NCI-H2171 (cell line): Measurements from ENCODE around the gene LRRK1.

Experiments
- DNase-seq: peaks from one replicate; lab custom pipeline; 2025; lab: John Stamatoyannopoulos, UW

The LRRK1 gene

DNA sequence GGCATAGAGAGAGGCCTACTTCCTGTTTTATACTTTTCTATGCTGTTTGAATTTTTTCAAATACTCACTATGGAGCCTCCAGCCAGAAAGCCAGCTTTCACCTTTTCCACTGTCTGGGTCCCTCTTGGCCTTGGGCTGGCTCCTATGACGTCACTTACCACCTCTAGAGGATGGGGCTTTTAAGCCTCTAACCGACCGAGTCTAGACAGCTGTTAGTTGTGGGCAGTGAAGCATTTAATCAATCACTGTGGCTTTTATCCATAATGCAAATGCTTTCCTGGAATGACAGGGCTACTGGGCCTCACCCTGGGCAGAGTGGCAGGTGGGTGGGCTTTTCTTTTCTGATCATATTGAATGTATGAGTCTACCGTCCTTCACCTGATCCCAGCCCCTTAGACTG lies 61.9 kb downstream of the LRRK1 start:
- DNase-seq = no peak

DNA sequence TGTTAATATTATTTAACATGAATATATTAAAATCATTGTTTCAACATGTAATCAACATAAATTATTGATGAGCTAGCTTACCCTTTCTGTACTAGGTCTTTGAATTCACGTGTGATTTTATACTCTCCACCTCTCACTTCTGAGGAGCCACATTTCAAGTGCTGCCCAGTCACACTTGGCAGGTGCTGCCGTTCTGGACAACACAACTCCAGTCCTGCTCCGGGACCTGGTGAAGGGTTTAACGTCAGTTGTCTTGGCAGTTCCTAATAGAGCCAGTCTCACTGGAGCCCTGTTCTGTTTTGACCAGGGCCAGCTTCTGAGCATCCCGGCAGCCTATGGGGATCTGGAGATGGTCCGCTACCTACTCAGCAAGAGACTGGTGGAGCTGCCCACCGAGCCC lies 64.1 kb downstream of the LRRK1 start:
- no peak for DNase-seq

DNA sequence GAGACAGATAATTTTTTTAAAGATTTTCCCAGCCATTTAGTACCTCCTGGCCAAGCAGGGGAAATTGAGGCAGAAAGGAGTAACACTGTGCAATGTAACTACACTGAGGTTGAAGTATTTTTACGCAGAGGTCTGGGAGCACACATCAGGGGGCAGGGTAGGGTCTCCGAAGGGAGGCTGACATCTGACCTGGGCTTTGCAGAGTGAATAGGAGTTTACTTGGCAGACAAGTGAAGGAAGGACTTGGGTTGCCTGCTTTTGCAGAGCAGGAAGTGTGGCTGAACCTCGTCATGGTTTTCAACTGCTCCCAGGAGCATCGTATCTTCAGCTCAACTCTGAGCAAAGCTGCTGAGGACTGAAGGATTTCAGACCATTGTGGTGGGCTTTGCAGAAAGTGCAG lies 66.2 kb downstream of the LRRK1 start:
- no peak for DNase-seq

DNA sequence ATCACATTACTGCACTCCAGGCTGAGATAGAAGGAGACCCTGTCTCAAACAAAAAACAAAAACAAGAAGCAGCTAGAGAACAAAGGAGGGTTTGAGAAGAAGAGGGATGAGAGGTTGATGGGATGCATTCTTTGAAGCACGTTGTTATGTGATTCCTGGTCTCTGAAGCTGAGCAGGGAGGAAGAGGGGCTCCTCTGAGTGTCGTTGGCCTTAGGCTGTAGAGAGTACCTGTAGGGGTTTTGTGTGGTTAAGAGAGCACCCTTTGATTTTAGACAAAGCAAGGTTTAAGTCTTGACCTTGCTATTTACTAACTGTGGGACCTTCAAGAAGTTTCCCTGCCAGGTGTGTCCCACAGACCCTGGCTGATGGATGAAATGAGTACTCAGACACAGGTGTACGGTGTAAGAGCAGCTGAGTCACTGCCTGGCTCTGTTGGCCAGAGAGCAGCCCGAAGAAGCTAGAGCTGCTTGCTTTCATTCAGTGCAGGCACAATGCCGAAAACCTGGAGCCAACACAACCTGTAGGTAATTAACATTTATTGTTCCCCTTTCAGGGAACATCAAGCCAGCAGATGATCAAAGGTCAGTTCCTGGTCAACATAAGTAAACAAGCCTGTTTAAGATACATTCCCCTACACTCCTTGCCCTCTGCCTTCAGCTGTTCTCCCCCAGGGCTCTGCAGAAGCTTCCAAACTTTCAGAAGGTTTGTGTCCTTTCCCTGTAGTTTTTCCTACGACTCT lies 67.2 kb downstream of the LRRK1 start:
- no peak for DNase-seq

DNA sequence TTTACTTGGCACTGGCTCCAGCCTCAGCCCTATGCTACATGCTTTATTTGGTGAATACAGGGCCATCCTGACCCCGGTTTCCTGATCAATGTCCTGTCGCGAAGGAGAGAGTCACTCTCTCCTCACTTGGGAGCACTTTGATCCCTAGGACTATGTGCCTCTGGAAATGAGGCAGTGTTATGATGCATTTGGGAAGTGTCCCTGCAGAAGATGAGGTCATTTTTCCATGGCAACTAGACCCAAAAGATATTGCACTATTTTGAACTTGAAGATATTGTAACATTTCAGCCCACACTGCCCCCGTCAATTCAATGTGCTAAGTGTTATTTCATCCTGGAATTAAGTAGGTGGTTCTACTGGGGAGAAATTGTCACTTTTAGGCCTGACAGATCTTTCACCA lies 68.0 kb downstream of the LRRK1 start:
- DNase-seq = no peak

DNA sequence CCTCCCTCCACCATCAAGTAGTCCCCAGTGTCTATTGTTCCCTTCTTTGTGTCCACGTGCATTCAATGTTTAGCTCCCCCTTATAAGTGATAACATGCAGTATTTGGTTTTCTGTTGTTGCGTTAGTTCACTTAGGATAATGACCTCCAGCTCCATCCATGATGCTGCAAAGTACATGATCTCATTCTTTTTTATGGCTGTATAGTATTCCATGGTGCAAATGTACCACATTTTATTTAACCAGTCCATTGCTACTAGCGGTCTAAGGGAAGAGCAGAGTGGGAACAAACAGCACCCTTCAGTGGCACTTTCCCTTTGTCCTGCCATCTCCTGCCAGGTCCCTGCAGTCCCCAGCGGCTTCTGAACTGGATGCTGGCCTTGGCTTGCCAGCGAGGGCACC lies 69.1 kb downstream of the LRRK1 start:
- DNase-seq = no peak

DNA sequence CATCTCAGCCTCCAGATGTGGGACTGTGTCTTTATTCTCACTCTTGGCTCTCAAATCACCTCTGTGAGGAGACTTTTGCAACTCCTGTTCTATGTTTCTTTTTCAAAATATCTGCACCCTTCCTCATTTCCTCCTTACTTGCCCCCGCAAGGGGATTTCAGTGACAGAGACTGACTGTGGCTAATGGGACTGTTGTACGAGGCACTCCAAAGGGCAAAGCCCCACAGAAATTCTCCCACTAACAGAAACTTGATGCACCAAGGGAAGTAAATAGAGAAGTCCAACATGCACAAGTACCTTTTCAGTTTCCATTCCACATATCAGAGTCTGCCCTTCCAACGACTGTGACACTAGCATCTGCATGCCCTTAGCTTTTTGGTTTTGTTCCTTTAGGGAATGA lies 69.7 kb downstream of the LRRK1 start:
- no peak for DNase-seq

DNA sequence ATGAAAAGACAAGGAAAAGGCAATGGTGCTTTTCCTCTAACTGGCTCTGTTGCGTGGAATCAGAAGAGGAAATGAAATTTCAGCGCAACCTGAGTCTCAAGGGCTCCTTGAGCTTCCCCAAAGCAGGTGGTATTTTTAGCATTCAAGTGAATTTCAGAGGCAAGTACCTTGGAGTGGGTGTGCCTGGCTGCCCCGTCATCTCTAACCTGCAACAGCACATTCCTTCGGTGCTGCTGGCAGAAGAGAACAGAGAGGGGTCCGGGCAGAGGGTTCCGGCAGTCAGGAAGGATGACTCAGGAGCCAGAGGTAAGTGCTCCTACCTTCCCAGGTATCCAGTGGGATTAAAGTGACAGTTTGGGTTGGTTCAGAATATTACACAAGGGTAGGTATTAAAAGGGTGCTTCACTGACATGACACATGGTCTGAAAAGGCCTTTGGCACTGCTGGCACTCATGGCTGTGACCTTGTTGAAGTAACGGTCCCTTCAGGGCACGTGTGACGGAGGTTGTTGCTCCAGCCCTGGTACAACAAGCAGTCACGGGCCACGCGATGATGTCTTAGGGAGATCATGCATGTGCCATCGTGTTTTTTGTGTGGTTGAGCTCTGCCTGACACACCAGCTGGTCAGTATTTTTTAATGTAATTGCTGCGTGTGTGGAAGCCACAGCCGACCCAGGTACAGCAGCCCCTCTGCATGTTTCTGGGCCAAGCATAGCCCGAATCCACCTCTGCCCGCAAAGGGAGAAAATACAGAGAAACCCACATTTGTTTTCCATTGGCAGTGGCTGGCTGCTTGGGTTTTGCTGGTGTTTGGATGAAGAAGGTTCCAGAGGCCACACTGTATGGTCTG lies 75.7 kb downstream of the LRRK1 start:
- no peak for DNase-seq

DNA sequence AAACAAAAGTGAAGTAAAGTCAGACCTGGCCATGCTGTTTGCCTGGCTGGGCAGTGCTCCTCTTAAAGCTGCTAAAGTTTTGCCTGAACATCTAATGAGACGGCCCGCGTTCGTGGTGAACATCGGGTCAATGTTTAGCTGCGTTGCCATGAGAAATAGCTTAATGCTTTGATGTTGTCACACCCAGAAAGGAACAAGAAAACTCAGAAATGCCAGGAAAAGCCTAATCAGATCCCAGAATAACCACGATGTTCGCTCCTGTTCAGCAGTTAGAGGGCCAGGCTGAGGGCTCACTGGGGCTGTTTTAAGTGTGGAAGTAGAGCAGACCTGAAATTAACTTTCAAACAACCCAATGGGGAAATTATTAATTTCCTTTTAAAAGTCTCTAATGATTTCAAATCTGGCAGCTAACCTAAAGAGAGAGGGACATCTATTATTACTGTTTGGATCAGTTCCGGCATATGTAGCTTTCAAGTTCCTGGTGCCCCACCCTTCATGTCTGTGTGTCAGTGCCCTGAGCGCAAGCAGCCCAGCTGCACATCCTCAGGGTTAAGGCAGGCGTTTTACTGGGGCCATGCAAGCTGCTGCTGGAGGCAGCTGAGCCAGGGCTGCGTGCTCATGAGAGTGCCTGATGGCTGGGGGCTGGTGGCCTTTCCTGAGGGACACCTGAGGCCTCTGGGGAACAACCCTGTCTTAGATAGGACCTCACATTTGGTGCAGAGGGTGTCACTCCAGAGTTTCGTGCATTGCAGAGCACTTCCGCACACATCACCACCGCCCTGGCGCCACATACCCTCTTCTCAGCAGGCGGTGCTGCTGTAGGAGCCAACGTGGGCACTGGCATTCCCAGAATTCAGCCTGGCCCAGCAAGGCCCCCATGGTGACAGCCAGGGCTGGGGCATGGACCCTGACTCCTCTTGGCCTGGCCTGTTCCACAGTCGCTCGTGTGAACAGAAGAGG lies 76.6 kb downstream of the LRRK1 start:
- DNase-seq = no peak

DNA sequence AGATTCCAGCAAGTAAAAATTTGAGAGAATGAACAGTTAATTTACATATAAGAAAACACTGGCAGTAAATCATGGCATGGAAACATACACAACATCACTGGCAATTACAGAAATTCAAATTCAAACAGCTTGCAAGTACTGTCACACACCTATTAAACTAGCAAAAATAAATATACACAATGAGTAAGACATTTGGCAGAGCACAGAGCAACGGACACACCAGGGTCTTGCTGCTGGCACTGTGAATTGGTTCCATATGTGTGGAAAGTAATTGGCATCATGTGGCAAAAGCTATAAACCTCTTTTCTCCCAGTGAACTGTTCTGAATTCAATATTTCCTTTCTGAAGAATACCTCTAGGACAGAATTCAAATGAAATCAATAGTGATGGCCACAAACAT lies 78.3 kb downstream of the LRRK1 start:
- no peak for DNase-seq

DNA sequence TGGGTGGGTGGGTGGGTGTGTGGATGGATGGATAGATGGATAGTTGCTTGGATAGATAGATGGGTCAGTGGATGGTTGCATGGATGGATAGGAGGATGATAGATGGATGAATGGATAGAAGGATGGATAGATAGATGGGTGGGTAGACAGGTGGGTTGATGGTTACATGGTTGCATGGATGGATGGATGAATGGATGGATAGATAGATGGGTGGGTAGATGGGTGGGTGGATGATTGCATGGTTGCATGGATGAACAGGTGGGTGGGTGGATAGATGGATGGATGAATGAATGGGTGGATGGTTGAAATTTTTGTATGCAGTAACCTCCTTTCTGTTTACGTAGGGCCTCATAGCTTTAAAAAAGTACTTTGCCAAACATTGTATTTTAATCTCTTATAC lies 79.5 kb downstream of the LRRK1 start:
- no peak for DNase-seq

DNA sequence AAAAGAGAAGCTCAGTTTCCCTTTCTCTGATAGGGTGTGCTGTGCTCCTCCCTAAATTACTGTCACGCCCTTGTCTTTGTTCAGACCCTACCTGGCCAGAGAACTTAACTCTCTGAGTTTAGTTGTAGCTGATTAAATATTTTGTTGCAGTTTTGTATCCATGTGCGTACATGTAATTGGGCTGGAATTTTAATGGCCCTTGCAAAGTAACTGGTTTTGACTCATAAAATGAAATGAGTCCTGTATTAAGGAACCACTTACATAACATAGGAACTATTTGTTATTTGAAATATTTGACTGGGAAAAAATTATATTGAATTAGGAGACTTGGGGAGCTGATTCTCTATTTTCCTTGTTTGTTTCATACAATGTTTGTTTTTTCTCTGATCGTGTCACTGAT lies 80.2 kb downstream of the LRRK1 start:
- DNase-seq = no peak

DNA sequence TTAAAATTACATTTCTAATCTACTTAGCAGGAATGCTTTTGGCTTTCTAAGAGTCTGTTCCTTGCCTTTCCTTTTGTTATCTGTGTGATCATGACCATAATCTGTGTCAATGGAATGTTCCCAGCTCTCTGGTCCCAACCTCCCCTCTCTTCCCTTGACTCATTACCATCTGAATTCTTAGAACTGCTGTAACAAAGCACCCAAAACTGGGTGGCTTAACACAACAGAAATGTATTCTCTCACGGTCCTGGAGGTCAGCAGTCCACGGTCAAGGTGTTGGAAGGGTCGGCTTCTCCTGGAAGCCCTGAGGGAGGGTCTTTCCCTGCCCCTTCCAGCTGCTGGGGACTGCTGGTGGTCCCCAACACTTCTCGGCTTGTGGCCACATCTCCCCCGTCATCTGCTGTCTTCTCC lies 81.1 kb downstream of the LRRK1 start:
- no peak for DNase-seq

DNA sequence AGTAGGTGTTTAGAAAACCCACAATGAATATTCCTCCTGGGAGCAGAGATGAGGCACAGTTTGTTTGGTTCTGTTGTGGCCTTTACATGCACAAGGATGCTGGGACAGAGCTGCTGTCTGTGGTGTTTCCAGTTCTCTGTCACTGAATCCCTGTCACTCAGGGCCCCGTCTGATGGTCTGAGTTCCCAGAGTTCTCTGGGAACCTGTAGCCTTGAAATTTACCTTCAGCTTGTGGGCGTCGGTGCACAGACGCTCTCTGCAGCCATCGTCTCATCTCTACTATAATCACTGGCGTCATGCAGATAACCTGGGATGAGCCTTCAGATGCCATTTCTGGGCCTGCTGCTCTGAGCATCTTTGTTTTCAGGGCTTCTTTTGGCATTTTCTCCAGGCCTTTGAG lies 81.9 kb downstream of the LRRK1 start:
- no peak for DNase-seq

DNA sequence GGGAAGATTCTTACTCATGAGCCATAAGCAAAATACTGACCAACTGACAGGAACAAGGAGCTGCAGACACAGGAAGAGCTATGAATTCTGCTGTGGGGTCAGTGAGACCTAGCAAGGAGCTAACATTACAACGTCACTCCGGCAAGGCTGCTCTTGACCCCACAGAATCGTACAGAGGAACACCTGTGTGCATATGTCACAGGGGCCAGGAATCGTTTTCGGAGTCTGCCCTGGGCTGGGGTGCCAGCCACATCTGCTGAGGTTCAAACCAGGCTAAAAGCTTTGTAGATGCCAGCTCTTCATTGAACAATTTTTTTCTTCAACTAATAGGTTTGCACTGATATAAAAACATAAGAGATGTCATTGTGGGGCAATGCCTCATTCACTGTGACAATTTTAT lies 82.6 kb downstream of the LRRK1 start:
- DNase-seq = no peak

DNA sequence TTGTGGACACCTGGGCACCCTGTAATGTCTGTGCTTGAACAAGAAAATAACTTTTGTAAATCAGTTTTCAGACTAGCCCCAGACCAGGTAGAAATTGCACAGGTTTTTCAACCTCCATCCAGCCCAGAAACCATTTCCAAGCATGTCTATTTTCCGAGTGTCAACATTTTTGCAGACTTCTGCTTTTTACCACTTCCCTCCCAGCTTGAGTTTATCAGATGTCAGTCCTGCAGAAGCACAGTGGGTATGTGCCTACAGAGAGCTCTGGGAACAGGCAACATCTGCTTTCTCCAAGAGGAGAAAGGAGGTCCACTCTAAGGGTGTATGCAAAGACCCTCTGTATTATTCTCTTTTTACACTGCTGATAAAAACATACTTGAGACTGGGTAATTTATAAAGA lies 83.9 kb downstream of the LRRK1 start:
- DNase-seq = no peak

DNA sequence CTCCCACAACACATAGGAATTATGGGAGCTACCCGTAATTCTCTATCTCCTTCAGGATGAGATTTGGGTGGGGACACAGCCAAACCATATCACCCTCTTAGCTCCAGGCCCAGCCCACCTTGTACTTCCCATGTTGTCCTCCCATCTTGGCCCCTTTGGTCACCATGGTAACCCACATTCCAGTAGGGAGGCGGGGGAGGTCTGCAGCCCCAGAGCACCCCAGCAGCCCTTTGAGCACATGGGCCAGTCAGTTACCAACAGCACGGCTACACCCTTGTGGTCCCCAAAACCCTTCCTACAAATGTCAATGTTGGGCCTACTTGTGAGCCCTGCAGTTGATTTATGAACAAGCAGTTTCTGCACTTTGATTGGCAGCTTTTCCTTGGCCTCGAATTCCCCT lies 84.5 kb downstream of the LRRK1 start:
- no peak for DNase-seq

DNA sequence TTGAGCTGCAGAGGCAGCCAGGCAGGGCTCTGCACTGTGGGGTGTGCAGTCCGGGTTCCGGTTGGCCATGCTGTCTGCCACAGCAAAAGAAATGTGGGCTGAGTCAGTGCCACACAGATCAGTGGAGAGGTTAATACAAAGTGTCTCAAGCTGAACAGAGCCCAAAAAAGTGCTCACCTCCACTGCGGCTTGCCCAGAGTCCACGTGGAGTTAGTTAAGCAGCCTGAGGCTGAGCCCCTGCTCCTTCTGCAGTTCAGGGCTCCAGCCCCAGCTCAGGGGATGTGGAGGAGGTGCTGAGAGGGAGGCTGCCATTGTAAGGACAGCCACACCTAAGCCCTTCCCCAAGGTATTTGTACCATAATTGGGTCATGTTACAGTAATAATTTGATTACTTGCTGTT lies 85.3 kb downstream of the LRRK1 start:
- no peak for DNase-seq

DNA sequence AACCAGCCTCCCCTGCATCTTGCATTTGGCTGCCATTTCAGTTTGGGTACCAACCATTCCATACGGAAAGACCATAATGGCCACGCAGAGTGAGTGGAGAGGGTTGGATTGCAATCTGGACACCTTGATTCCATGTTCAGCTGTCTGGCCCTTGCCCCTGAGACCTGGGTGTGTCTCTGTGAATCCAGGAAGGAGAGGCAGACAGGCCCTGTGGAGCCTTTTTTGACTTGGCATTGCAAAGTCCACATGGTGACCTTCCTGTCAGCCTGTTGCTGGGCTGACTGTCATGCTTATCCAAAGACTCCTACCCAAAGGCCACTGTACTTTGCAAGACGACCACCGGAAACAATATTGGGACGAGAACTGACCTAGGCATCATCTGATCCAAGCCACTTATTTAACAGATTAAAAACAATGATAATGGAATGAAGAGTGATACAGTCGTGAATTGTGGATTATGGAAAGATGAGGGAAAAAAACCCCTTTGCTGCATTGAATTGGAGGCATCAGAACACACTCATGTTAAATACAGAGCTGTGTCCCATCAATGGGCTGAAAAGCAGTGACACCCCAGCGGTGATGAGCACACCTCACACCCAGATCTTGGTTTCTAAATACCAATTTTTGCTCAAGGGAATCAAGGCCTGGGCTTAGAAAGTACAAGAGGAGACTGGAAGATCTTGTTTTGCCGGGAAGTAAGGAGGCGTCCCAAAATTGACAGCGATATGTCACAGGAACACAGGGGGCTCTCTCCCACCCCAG lies 86.0 kb downstream of the LRRK1 start:
- no peak for DNase-seq

DNA sequence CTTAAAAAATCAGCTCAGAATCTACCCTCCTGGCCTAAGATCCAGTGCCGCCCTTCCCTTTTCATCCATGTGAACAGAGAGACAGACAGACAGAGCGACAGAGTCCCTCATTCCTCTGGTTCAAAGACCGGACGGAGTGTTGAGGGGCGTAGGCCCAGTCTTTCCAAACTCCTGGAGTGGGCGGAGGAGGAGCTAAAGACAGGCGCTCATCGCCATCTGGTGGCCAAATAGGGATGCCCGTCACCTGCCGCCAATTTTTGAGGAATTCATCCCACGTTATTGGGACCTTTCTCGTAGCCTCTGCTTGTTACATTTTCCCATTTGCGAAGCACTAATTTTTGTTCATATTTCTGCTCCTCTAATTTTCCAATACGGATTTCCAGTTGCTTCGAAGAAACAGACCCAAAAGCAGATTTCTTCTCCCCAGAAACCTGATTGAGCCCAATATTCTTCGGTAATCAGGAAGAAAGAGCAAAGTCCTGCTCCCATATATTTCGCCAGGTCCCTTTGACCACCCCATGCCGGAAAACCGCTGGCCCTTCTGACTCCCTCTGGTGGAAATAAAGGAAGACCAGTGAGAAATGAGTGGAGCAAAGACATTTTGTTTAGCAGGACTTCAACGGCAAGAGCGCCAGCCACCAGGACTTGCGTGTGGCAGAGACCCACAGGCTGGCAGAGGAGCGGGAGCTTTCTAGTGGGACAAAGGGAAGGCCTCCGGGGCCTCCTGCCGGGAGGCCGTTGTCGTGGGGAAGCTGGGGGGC lies 88.0 kb downstream of the LRRK1 start:
- peak; percentile 76 for DNase-seq
